ENCODE results near the gene HINT2.
A peak's percentile ranks its signal among the peaks of the same experiment; 100 is the strongest.

HINT2 gene

DNA sequence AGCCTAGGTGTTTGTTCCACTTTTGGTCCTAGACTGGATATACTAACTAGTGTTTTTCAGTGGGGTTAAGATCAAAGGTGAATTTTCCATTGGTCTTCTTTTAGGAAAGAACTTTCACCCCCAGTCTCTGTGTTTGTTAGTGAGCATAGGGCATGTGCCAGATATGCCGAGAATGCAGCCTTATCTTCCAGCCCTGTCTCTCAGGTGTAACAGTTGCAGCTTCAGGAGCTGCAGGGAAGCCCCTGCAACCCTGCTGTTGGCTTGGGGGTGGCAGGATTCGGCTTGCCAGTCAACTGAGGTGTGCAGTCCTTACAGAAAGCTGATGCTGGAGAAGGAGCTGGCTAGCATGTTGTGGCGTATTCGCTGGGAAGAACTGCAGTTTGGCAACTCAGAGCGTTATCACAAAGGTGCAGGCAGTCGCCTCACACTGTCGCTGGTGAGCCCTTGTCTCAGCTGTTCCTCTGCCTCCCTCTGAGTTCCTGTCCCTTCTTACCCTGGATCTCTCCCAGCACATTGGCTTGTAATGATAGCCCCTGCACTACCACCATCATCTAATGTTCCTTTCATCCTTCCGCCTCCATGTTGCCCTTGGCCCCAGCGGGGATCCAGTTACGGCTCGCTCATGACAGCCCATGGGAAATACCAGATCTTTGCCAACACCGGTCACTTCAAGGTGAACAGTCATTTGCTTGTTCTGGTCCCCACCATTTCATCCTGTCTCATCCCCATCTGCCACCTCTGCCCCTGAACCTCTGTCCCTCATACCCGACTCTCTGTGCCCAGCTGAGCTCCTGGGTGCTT is 13.3 kb downstream of the HINT2 start:
- Histone ChIP-seq H3K4me1 (ENCODE audit: control insufficient read depth, insufficient read depth, low read depth, low read length) (peaks cover 5% of the 10 kb centered on the region), H3K79me1 (replicated peaks; ENCODE audit: low read length, poor library complexity, severe bottlenecking) (peaks cover 11% of the 10 kb centered on the region), H3K27me3 (ENCODE audit: control insufficient read depth in 1 of 2, insufficient read depth in 1 of 2, low read length in 2 of 2) (no peaks in the 10 kb centered on the region), H4K8ac (ENCODE audit: low read length) (no peak overlapping the region), H2BK120ac (ENCODE audit: low read depth, low read length) (no peak overlapping the region), H3K4me2 (ENCODE audit: low read length, poor library complexity, severe bottlenecking) (no peak overlapping the region), H4K91ac (ENCODE audit: low read length) (no peak overlapping the region), H3K4ac (ENCODE audit: low read depth in 1 of 2, low read length in 2 of 2) (no peak overlapping the region), H2BK5ac (ENCODE audit: low read depth, low read length, poor library complexity, severe bottlenecking) (no peak overlapping the region), H2AK5ac (ENCODE audit: low read length, severe bottlenecking) (no peak overlapping the region), H3K9ac (ENCODE audit: low read length) (no peak overlapping the region), H3K36me3 (ENCODE audit: control insufficient read depth in 1 of 2, insufficient read depth in 2 of 2, low read depth in 1 of 2, low read length in 2 of 2) (peaks cover 39 to 68% of the 10 kb centered on the region in 2 experiments), H3K14ac (ENCODE audit: low read length in 2 of 2) (no peak overlapping the region), H3K18ac (ENCODE audit: low read depth in 1 of 2, low read length in 2 of 2) (no peak overlapping the region), H2BK15ac (ENCODE audit: low read depth, poor library complexity, severe bottlenecking) (no peak overlapping the region), H3K9me3 (ENCODE audit: control insufficient read depth, low read length) (no peaks in the 10 kb centered on the region), H2AFZ (ENCODE audit: low read depth, low read length) (no peak overlapping the region), H3K4me3 (ENCODE audit: insufficient read depth in 1 of 2, low read depth in 1 of 2, low read length in 2 of 2) (no peak overlapping the region), H3K23ac (ENCODE audit: low read length in 2 of 2) (no peak overlapping the region), H3K27ac (ENCODE audit: low read length, poor library complexity, severe bottlenecking) (no peak overlapping the region), H2BK12ac (ENCODE audit: low read length in 2 of 2) (no peak overlapping the region)
- DNase-seq = no peak
- 91% methylated on average over 13 of the region's 13 CpGs for WGBS

DNA sequence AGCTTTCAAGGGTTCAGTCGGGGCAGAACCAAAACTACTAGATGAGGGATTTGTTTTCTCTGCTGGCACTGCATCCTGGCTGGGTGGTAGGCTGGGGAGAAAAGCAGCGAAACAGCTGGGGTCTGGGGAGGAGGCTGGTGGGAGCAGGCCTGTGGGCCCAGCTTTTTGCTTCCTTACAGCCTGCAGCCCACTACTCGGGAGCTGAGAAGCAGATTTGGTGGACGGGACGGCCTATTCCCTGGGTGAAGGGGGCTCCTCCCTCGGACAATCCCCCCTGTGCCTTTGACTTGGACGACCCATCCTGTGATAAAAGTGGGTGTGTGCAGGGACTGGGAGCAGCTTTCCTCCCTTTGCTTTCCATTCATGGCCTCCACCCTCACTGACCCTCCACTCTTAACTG is 14.3 kb downstream of the HINT2 start:
- no peak overlapping the region for H2AFZ ChIP-seq (ENCODE audit: low read depth, low read length)
- no peak overlapping the region for H2AK5ac ChIP-seq (ENCODE audit: low read length, severe bottlenecking)
- no peaks in the 10 kb centered on the region for H3K9me3 ChIP-seq (ENCODE audit: control insufficient read depth, low read length)
- no peak overlapping the region for H4K91ac ChIP-seq (ENCODE audit: low read length)
- H3K14ac ChIP-seq (ENCODE audit: low read length in 2 of 2) = no peak overlapping the region
- H3K36me3 ChIP-seq (ENCODE audit: control insufficient read depth in 1 of 2, insufficient read depth in 2 of 2, low read depth in 1 of 2, low read length in 2 of 2) = peaks cover 29 to 58% of the 10 kb centered on the region in 2 experiments
- H2BK120ac ChIP-seq (ENCODE audit: low read depth, low read length) = no peak overlapping the region
- no peaks in the 10 kb centered on the region for H3K27me3 ChIP-seq (ENCODE audit: control insufficient read depth in 1 of 2, insufficient read depth in 1 of 2, low read length in 2 of 2)
- H2BK12ac ChIP-seq (ENCODE audit: low read length in 2 of 2) = no peak overlapping the region
- H3K4me1 ChIP-seq (ENCODE audit: control insufficient read depth, insufficient read depth, low read depth, low read length) = peaks cover 5% of the 10 kb centered on the region
- no peak overlapping the region for H4K8ac ChIP-seq (ENCODE audit: low read length)
- no peak overlapping the region for H2BK15ac ChIP-seq (ENCODE audit: low read depth, poor library complexity, severe bottlenecking)
- DNase-seq = no peak
- H2BK5ac ChIP-seq (ENCODE audit: low read depth, low read length, poor library complexity, severe bottlenecking) = no peak overlapping the region
- H3K18ac ChIP-seq (ENCODE audit: low read depth in 1 of 2, low read length in 2 of 2) = no peak overlapping the region
- peaks cover 14% of the 10 kb centered on the region for H3K79me1 ChIP-seq (replicated peaks; ENCODE audit: low read length, poor library complexity, severe bottlenecking)
- H3K27ac ChIP-seq (ENCODE audit: low read length, poor library complexity, severe bottlenecking) = no peak overlapping the region
- H3K4me3 ChIP-seq (ENCODE audit: insufficient read depth in 1 of 2, low read depth in 1 of 2, low read length in 2 of 2) = no peak overlapping the region
- WGBS = 87% methylated on average over 6 of the region's 7 CpGs
- H3K9ac ChIP-seq (ENCODE audit: low read length) = no peak overlapping the region
- H3K4ac ChIP-seq (ENCODE audit: low read depth in 1 of 2, low read length in 2 of 2) = no peak overlapping the region
- no peak overlapping the region for H3K23ac ChIP-seq (ENCODE audit: low read length in 2 of 2)
- no peak overlapping the region for H3K4me2 ChIP-seq (ENCODE audit: low read length, poor library complexity, severe bottlenecking)

DNA sequence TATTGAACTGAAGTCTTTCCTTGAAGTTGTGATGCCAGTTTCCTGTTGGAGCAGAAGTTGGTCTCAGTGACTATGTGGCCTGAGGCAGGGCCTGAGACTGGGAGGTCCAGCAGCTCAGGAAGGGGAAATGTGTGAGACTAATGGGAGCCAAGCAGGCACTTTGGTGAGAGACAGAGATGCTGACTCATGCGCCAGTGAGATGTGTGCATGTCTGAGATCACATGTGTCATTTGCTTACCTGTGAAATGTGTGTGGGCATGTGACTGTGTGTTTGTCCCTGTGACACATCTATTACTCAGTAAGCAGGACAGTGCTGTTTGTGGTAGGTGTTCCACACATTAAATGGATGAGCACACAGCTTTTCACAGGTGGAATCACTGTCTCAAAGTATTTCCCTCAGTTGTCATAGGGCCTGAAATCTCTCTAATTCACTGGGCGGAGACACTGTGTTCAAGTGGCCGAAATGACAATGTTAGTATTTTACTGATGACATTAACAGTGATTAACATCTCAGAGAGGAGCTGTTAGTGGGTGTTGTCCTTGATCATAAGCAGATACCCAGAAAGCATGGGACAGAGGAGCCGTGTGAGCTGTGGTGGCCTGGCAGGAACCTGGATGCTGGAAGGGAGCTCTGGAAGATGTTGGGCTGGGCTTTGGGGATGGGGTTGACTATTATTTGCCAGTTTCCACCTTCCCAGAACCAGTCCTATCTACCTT is 16.0 kb downstream of the HINT2 start:
- H3K4me3 ChIP-seq (ENCODE audit: insufficient read depth in 1 of 2, low read depth in 1 of 2, low read length in 2 of 2) = no peak overlapping the region
- no peak overlapping the region for H2BK120ac ChIP-seq (ENCODE audit: low read depth, low read length)
- no peak overlapping the region for H3K23ac ChIP-seq (ENCODE audit: low read length in 2 of 2)
- H3K4me2 ChIP-seq (ENCODE audit: low read length, poor library complexity, severe bottlenecking) = no peak overlapping the region
- peak overlapping the region in 1 of 2 experiments; percentile 19 for H3K14ac ChIP-seq (ENCODE audit: low read length in 2 of 2)
- 88% methylated on average over 4 of the region's 4 CpGs for WGBS
- DNase-seq = peak; percentile 58
- no peaks in the 10 kb centered on the region for H3K9me3 ChIP-seq (ENCODE audit: control insufficient read depth, low read length)
- H3K36me3 ChIP-seq (ENCODE audit: control insufficient read depth in 1 of 2, insufficient read depth in 2 of 2, low read depth in 1 of 2, low read length in 2 of 2) = peaks cover 25 to 46% of the 10 kb centered on the region in 2 experiments
- no peak overlapping the region for H4K91ac ChIP-seq (ENCODE audit: low read length)
- no peaks in the 10 kb centered on the region for H3K27me3 ChIP-seq (ENCODE audit: control insufficient read depth in 1 of 2, insufficient read depth in 1 of 2, low read length in 2 of 2)
- no peak overlapping the region for H2BK15ac ChIP-seq (ENCODE audit: low read depth, poor library complexity, severe bottlenecking)
- no peak overlapping the region for H2AFZ ChIP-seq (ENCODE audit: low read depth, low read length)
- H3K79me1 ChIP-seq (replicated peaks; ENCODE audit: low read length, poor library complexity, severe bottlenecking) = peaks cover 16% of the 10 kb centered on the region
- no peak overlapping the region for H3K18ac ChIP-seq (ENCODE audit: low read depth in 1 of 2, low read length in 2 of 2)
- H3K27ac ChIP-seq (ENCODE audit: low read length, poor library complexity, severe bottlenecking) = no peak overlapping the region
- H2BK5ac ChIP-seq (ENCODE audit: low read depth, low read length, poor library complexity, severe bottlenecking) = no peak overlapping the region
- H3K4me1 ChIP-seq (ENCODE audit: control insufficient read depth, insufficient read depth, low read depth, low read length) = peaks cover 8% of the 10 kb centered on the region
- H3K9ac ChIP-seq (ENCODE audit: low read length) = no peak overlapping the region
- H2BK12ac ChIP-seq (ENCODE audit: low read length in 2 of 2) = no peak overlapping the region
- H2AK5ac ChIP-seq (ENCODE audit: low read length, severe bottlenecking) = no peak overlapping the region
- peak overlapping the region in 1 of 2 experiments; percentile 24 for H3K4ac ChIP-seq (ENCODE audit: low read depth in 1 of 2, low read length in 2 of 2)
- H4K8ac ChIP-seq (ENCODE audit: low read length) = peak overlapping the region; percentile 12

DNA sequence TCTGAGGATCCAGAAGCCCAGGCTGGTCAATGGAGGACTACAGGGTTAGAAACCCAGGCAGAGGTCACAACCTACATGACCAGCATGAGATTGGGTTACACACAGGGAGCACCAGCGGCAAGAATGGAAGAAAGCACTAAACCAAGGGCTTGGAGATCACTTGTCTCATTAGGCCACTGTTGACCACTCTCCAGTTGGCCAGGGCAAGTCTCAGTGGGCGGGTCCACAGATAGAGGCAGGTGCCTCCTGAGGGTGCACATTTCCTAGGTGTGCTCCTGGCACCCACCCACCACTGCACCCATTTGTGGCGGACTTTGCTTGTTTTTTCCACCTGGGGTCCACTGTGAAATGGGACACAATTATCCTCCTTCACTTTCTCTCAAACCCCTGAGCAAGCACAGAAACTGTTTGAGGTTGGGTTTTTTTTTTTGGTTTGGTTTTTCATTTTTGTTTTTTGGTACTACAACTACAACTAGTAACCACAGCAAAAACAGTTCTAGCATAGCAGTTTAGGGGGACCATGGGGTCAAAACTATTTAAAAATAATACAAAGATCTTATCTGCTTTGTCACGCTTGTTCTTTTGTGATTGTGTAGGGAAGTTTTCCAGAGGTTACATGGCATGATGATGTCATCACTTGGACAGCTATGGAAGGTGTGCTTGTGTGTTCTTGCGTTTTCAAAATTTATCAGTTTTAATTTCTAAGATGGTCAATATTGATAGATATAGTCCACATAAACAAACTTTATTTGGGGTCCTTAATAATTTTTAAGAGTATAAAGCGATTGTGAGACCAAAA is 17.3 kb downstream of the HINT2 start:
- no peak overlapping the region for H3K27ac ChIP-seq (ENCODE audit: low read length, poor library complexity, severe bottlenecking)
- H2BK5ac ChIP-seq (ENCODE audit: low read depth, low read length, poor library complexity, severe bottlenecking) = no peak overlapping the region
- 93% methylated on average over 3 of the region's 6 CpGs for WGBS
- no peak overlapping the region for H3K4ac ChIP-seq (ENCODE audit: low read depth in 1 of 2, low read length in 2 of 2)
- no peak overlapping the region for H2BK12ac ChIP-seq (ENCODE audit: low read length in 2 of 2)
- no peak for DNase-seq
- H3K4me3 ChIP-seq (ENCODE audit: insufficient read depth in 1 of 2, low read depth in 1 of 2, low read length in 2 of 2) = no peak overlapping the region
- no peak overlapping the region for H2BK15ac ChIP-seq (ENCODE audit: low read depth, poor library complexity, severe bottlenecking)
- H3K79me1 ChIP-seq (replicated peaks; ENCODE audit: low read length, poor library complexity, severe bottlenecking) = peaks cover 27% of the 10 kb centered on the region
- no peak overlapping the region for H4K91ac ChIP-seq (ENCODE audit: low read length)
- H2AFZ ChIP-seq (ENCODE audit: low read depth, low read length) = no peak overlapping the region
- H3K9me3 ChIP-seq (ENCODE audit: control insufficient read depth, low read length) = no peaks in the 10 kb centered on the region
- peaks cover 19% of the 10 kb centered on the region for H3K4me1 ChIP-seq (ENCODE audit: control insufficient read depth, insufficient read depth, low read depth, low read length)
- H4K8ac ChIP-seq (ENCODE audit: low read length) = no peak overlapping the region
- H2AK5ac ChIP-seq (ENCODE audit: low read length, severe bottlenecking) = no peak overlapping the region
- H3K14ac ChIP-seq (ENCODE audit: low read length in 2 of 2) = no peak overlapping the region
- H3K23ac ChIP-seq (ENCODE audit: low read length in 2 of 2) = no peak overlapping the region
- H3K9ac ChIP-seq (ENCODE audit: low read length) = no peak overlapping the region
- no peak overlapping the region for H3K4me2 ChIP-seq (ENCODE audit: low read length, poor library complexity, severe bottlenecking)
- peaks cover 26 to 36% of the 10 kb centered on the region in 2 experiments for H3K36me3 ChIP-seq (ENCODE audit: control insufficient read depth in 1 of 2, insufficient read depth in 2 of 2, low read depth in 1 of 2, low read length in 2 of 2)
- no peak overlapping the region for H3K18ac ChIP-seq (ENCODE audit: low read depth in 1 of 2, low read length in 2 of 2)
- H2BK120ac ChIP-seq (ENCODE audit: low read depth, low read length) = no peak overlapping the region
- H3K27me3 ChIP-seq (ENCODE audit: control insufficient read depth in 1 of 2, insufficient read depth in 1 of 2, low read length in 2 of 2) = no peaks in the 10 kb centered on the region

All from mesenchymal stem cell (in vitro differentiated cells and primary cell).